ENCODE data around the gene KRT75. TPM values are rescaled to one million over a fixed set of nuclear protein-coding genes. Genes with fewer than 3 reads are reported as not detected.

Gene KRT75
- total and polyA plus RNA-seq, 2 of the 13 experiments (the other 11 are each of a cell fraction or from before 2014, with no cell fraction given): not detected

GRCh38 chr12:52407918-52408317, 26.3 kb downstream of the KRT75 start:
- H4K20me1 ChIP-seq (ENCODE audit: insufficient read depth, low read length): no peaks in the 10 kb centered on the region
- WGBS (ENCODE audit: low lambda C conversion rate): no CpG with 5 or more reads among the region's 5 CpGs
- no peaks in the 10 kb centered on the region for H3K79me2 ChIP-seq (ENCODE audit: insufficient read depth, low read length)
- DNase-seq (ENCODE audit: low spot score): peak; percentile 4
- H3K27me3 ChIP-seq (ENCODE audit: control insufficient read depth in 1 of 2, insufficient read depth in 2 of 2, low read length in 2 of 2): peaks cover 1 to 6% of the 10 kb centered on the region in 2 experiments; a peak in 3 of 5 replicates
- no peak overlapping the region for H3K9ac ChIP-seq (ENCODE audit: insufficient read depth, low read depth, low read length)
- TF ChIP-seq ATF3 (CRISPR knock-in tag; IDR thresholded peaks at IDR 0.05) (no peak), NR2F6 (IDR thresholded peaks at IDR 0.05) (peak; percentile 40), NR2F6 (CRISPR knock-in tag; IDR thresholded peaks at IDR 0.05) (peak; percentile 64; the same call in 1 of the 2 replicates), CTCF (CRISPR knock-in tag; IDR thresholded peaks at IDR 0.05) (peak; percentile 37; the same call in 1 of the 2 replicates)
- BruUV-seq (replicated peaks): no TSS peak
- FAIRE-seq: no peak
- H3K27ac ChIP-seq (ENCODE audit: extremely low read length, insufficient read depth, low read length): no peak overlapping the region
- intact Hi-C loops (cut with micrococcal nuclease; ENCODE audit: unreplicated experiment) (no loop called here), in situ Hi-C loops (cut with HindIII; ENCODE audit: extremely low pct_ligation_motif_present, low pct_unique_long_range_greater_than_20kb) (no loop called here)
- H3K4me2 ChIP-seq (ENCODE audit: low read depth, low read length): no peak overlapping the region
- ATAC-seq: peak; percentile 85
- CTCF ChIA-PET (ENCODE audit: low intra/inter-chr PET ratio, low total read pairs): no interaction called here
- H2AFZ ChIP-seq (ENCODE audit: low read length): no peak overlapping the region
- POLR2A ChIA-PET: no interaction called here
- no peaks in the 10 kb centered on the region for H3K4me1 ChIP-seq (ENCODE audit: insufficient read depth, low read length)
- H3K36me3 ChIP-seq (replicated peaks in 1 of 2; ENCODE audit: control insufficient read depth in 1 of 2, insufficient read depth in 2 of 2, low read length in 2 of 2): no peaks in the 10 kb centered on the region
- no peaks in the 10 kb centered on the region for H3K9me3 ChIP-seq (ENCODE audit: low read length)
- H3K4me3 ChIP-seq (replicated peaks in 1 of 3; ENCODE audit: insufficient read depth in 1 of 3, low read depth in 2 of 3, low read length in 3 of 3): no peak overlapping the region

- DNase-seq (ENCODE audit: low spot score) (no peak), ATAC-seq (no peak), FAIRE-seq (no peak)
- intact Hi-C loops (cut with micrococcal nuclease; ENCODE audit: unreplicated experiment): no loop called here
- no peaks in the 10 kb centered on the region for H3K79me2 ChIP-seq (ENCODE audit: insufficient read depth, low read length)
- H3K9me3 ChIP-seq (ENCODE audit: low read length): no peaks in the 10 kb centered on the region
- H4K20me1 ChIP-seq (ENCODE audit: insufficient read depth, low read length): 0 out of 2 replicates have a peak, but pooled peaks cover 2% of the 10 kb centered on the region
- ChIA-PET POLR2A (no interaction called here), CTCF (ENCODE audit: low intra/inter-chr PET ratio, low total read pairs) (no interaction called here)
- TF ChIP-seq ZNF101 (CRISPR knock-in tag; IDR thresholded peaks at IDR 0.05; ENCODE audit: borderline replicate concordance, low read depth): no peak
- no peak for TF ChIP-seq DRAP1 (CRISPR knock-in tag; IDR thresholded peaks at IDR 0.05)
- no peak for TF ChIP-seq MAZ (IDR thresholded peaks at IDR 0.05; ENCODE audit: borderline replicate concordance, low read depth, low read length)
- TF ChIP-seq MAZ (CRISPR knock-in tag; IDR thresholded peaks at IDR 0.05; ENCODE audit: low read depth): no peak
- in situ Hi-C loops (cut with HindIII; ENCODE audit: extremely low pct_ligation_motif_present, low pct_unique_long_range_greater_than_20kb): no loop called here
- no peak within 1 kb of the TSS for H3K9ac ChIP-seq (ENCODE audit: insufficient read depth, low read depth, low read length)
- no TSS peak for BruUV-seq (replicated peaks)
- H3K4me1 ChIP-seq (ENCODE audit: insufficient read depth, low read length): no peaks in the 10 kb centered on the region
- H2AFZ ChIP-seq (ENCODE audit: low read length): no peak within 1 kb of the TSS
- no peaks in the 10 kb centered on the region for H3K36me3 ChIP-seq (replicated peaks in 1 of 2; ENCODE audit: control insufficient read depth in 1 of 2, insufficient read depth in 2 of 2, low read length in 2 of 2)
- H3K27ac ChIP-seq (ENCODE audit: extremely low read length, insufficient read depth, low read length): no peak within 1 kb of the TSS
- WGBS (ENCODE audit: low lambda C conversion rate): 33% methylated on average over 11 of the region's 14 CpGs
- no peak within 1 kb of the TSS for H3K4me3 ChIP-seq (replicated peaks in 1 of 3; ENCODE audit: insufficient read depth in 1 of 3, low read depth in 2 of 3, low read length in 3 of 3)
- H3K27me3 ChIP-seq (ENCODE audit: control insufficient read depth in 1 of 2, insufficient read depth in 2 of 2, low read length in 2 of 2): peaks cover 1 to 16% of the 10 kb centered on the region in 2 experiments; a peak in 3 of 5 replicates
- H3K4me2 ChIP-seq (ENCODE audit: low read depth, low read length): no peak within 1 kb of the TSS
These were observed 28.2 kb downstream of the KRT75 start, which contains the start of gene KRT82 for GRCh38 chr12:52405922-52406385. Gene KRT82 (minus strand): TSS chr12:52406335. CDS start chr12:52406277, 58 bp downstream.
